Effector memory CD8-positive, alpha-beta T cell (primary cell): ENCODE results near the gene GRK5.
A peak's percentile ranks its signal among the peaks of the same experiment; 100 is the strongest.

ENCODE experiments used
- ATAC-seq: fragments of 150-1000 bp; cut with Tn5 transposase; replicated peaks from 2 replicates; pipeline ENCODE4 v1.10.0; 2021; ENCODE audit warnings: mild to moderate bottlenecking, moderate library complexity
- DNase-seq, 3 experiments: peaks; one replicate each; pipeline ENCODE4 v3.0.0; 2021
- H3K27ac Mint-ChIP-seq, 2 donors: one replicate each; pipeline ENCODE4 v1.8.0; 2022; ENCODE audit warnings: mild to moderate bottlenecking in 2 of 2, mixed read lengths in 2 of 2, moderate library complexity in 2 of 2
- H3K27me3 Mint-ChIP-seq, 2 donors: one replicate each; pipeline ENCODE4 v1.8.0; 2022; ENCODE audit warnings: mixed read lengths in 2 of 2
- H3K36me3 Mint-ChIP-seq: one replicate; pipeline ENCODE4 v1.8.0; 2022; ENCODE audit warnings: mild to moderate bottlenecking, moderate library complexity, mixed read lengths; ENCODE audit not compliant: insufficient read depth
- H3K4me1 Mint-ChIP-seq, 2 donors: one replicate each; pipeline ENCODE4 v1.8.0; 2022; ENCODE audit warnings: low read depth in 2 of 2, mixed read lengths in 2 of 2
- H3K4me3 Mint-ChIP-seq, 2 donors: one replicate each; pipeline ENCODE4 v1.8.0; 2022; ENCODE audit warnings: mild to moderate bottlenecking in 2 of 2, mixed read lengths in 2 of 2, moderate library complexity in 2 of 2
- H3K9me3 Mint-ChIP-seq, 2 donors: one replicate each; pipeline ENCODE4 v1.8.0; 2022; ENCODE audit warnings: mixed read lengths in 2 of 2

The GRK5 gene

GRCh38 chr10:119449760-119450461, 242.5 kb downstream of the GRK5 start:
- Mint-ChIP-seq H3K27me3 (no peaks in the 10 kb centered on the region), H3K9me3 (no peaks in the 10 kb centered on the region), H3K36me3 (peaks cover 26% of the 10 kb centered on the region), H3K4me3 (no peak overlapping the region), H3K27ac (peak overlapping the region; percentile 46 to 62), H3K4me1 (peaks cover 6 to 8% of the 10 kb centered on the region in 2 donors)
- DNase-seq (no peak), ATAC-seq (no peak)

DNA sequence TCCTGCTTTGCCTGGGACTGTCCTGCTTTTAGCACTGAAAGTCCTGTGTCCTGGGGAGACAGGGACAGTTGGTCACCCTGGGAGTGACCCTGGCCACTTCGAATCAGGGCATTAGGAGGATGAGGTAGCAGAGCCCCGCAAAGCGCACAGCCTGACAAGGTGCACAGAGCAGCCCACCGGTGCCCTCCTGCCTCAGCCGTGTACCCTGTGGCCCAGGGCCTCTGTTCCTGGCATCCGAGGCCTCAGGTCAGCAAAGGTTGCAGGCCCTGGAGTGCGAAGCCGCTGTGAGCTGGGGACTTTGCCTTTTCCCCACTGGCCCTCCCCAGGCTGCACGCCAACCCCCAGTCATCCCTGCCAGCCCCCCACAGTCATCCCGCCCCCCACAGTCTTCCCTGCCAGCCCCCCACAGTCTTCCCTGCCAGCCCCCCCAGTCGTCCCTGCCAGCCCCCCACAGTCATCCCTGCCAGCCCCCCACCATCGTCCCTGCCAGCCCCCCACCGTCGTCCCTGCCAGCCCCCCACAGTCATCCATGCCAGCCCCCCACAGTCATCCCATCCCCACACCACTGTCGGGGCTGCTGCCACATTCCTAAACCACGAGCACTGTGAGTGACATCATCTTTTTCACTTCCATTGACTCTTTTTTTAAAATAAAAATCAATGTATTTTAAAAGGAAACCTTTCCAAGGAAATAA, 243.4 kb downstream of the GRK5 start:
- Mint-ChIP-seq H3K27ac (no peak overlapping the region), H3K4me1 (peaks cover 4% of the 10 kb centered on the region in 2 donors), H3K4me3 (no peak overlapping the region), H3K27me3 (no peaks in the 10 kb centered on the region), H3K36me3 (peaks cover 21% of the 10 kb centered on the region), H3K9me3 (no peaks in the 10 kb centered on the region)
- DNase-seq: no peak
- ATAC-seq: no peak

GRCh38 chr10:119451300-119451896, 244.0 kb downstream of the GRK5 start:
- no peaks in the 10 kb centered on the region for H3K4me1 Mint-ChIP-seq
- ATAC-seq (no peak), DNase-seq (no peak)
- H3K27ac Mint-ChIP-seq: no peak overlapping the region
- H3K9me3 Mint-ChIP-seq: no peaks in the 10 kb centered on the region
- H3K36me3 Mint-ChIP-seq: peaks cover 19% of the 10 kb centered on the region
- H3K27me3 Mint-ChIP-seq: no peaks in the 10 kb centered on the region
- H3K4me3 Mint-ChIP-seq: no peak overlapping the region

- H3K4me1 Mint-ChIP-seq: no peaks in the 10 kb centered on the region
- no peak for DNase-seq
Observed at GRCh38 chr10:119452396-119452795, 245.0 kb downstream of the GRK5 start.

GRCh38 chr10:119453313-119453712, 245.9 kb downstream of the GRK5 start:
- Mint-ChIP-seq H3K27ac (no peak overlapping the region), H3K27me3 (no peaks in the 10 kb centered on the region), H3K4me1 (no peaks in the 10 kb centered on the region), H3K9me3 (no peaks in the 10 kb centered on the region), H3K4me3 (no peak overlapping the region), H3K36me3 (peaks cover 14% of the 10 kb centered on the region)
- ATAC-seq (no peak), DNase-seq (no peak)

More at GRCh38 chr10:119452396-119452795, 245.0 kb downstream of the GRK5 start:
- ATAC-seq: no peak
- H3K36me3 Mint-ChIP-seq: peaks cover 15% of the 10 kb centered on the region
- no peaks in the 10 kb centered on the region for H3K27me3 Mint-ChIP-seq
- H3K27ac Mint-ChIP-seq: no peak overlapping the region
- H3K9me3 Mint-ChIP-seq: no peaks in the 10 kb centered on the region
- no peak overlapping the region for H3K4me3 Mint-ChIP-seq

GRCh38 chr10:119454316-119454715, 246.9 kb downstream of the GRK5 start:
- no peak for ATAC-seq

DNA sequence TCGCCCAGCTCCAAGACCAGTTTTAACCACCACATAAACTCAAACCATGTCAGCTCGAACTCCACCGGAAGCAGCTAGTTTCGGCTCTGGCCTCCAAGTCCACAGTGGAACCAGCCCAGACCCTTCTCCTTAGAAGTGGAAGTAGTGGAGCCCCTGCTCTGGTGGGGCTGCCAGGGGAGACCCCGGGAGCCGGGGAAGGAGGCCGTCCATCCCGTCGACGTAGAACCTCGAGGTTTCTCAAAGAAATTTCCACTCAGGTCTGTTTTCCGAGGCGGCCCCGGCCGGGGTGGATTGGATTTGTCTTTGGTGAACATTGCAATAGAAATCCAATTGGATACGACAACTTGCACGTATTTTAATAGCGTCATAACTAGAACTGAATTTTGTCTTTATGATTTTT, 247.6 kb downstream of the GRK5 start:
- DNase-seq (no peak), ATAC-seq (no peak)
- no peak overlapping the region for H3K4me3 Mint-ChIP-seq
- H3K9me3 Mint-ChIP-seq: no peaks in the 10 kb centered on the region
- H3K36me3 Mint-ChIP-seq: peaks cover 11% of the 10 kb centered on the region
- no peaks in the 10 kb centered on the region for H3K27me3 Mint-ChIP-seq
- H3K27ac Mint-ChIP-seq: no peak overlapping the region
- H3K4me1 Mint-ChIP-seq: no peaks in the 10 kb centered on the region

More at GRCh38 chr10:119454316-119454715, 246.9 kb downstream of the GRK5 start:
- H3K4me1 Mint-ChIP-seq: no peaks in the 10 kb centered on the region
- H3K4me3 Mint-ChIP-seq: no peak overlapping the region
- H3K36me3 Mint-ChIP-seq: peaks cover 11% of the 10 kb centered on the region
- DNase-seq: no peak
- no peaks in the 10 kb centered on the region for H3K27me3 Mint-ChIP-seq
- H3K9me3 Mint-ChIP-seq: no peaks in the 10 kb centered on the region
- no peak overlapping the region for H3K27ac Mint-ChIP-seq

- no peaks in the 10 kb centered on the region for H3K9me3 Mint-ChIP-seq
- no peaks in the 10 kb centered on the region for H3K27me3 Mint-ChIP-seq
- H3K27ac Mint-ChIP-seq: no peak overlapping the region
- H3K36me3 Mint-ChIP-seq: peaks cover 11% of the 10 kb centered on the region
- ATAC-seq: no peak
- DNase-seq: no peak
- H3K4me1 Mint-ChIP-seq: peaks cover 2 to 3% of the 10 kb centered on the region in 2 donors
- no peak overlapping the region for H3K4me3 Mint-ChIP-seq
Observed at GRCh38 chr10:119455609-119456434, 248.5 kb downstream of the GRK5 start.

DNA sequence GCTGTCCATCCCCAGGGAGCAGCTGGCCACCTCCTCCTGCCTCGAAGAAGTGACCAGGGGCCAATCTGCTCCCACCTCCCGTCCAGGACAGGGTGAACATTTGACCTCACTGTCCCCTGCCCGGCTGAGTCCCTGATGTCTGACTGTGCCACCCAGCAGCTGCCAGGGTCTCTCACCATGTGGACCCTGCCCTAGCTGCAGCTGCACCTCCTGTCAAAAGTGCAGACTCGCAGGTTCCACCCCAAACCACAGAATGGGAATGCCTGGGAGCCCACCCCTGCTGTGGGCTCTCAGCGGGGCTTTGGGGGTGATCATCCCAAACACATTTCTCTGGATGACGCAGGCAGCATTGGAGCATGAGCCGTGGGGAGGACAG, 249.1 kb downstream of the GRK5 start:
- peaks cover 2 to 3% of the 10 kb centered on the region in 2 donors for H3K4me1 Mint-ChIP-seq
- ATAC-seq (no peak), DNase-seq (no peak)
- no peak overlapping the region for H3K27ac Mint-ChIP-seq
- no peak overlapping the region for H3K4me3 Mint-ChIP-seq
- peaks cover 11% of the 10 kb centered on the region for H3K36me3 Mint-ChIP-seq
- no peaks in the 10 kb centered on the region for H3K9me3 Mint-ChIP-seq
- H3K27me3 Mint-ChIP-seq: no peaks in the 10 kb centered on the region

DNA sequence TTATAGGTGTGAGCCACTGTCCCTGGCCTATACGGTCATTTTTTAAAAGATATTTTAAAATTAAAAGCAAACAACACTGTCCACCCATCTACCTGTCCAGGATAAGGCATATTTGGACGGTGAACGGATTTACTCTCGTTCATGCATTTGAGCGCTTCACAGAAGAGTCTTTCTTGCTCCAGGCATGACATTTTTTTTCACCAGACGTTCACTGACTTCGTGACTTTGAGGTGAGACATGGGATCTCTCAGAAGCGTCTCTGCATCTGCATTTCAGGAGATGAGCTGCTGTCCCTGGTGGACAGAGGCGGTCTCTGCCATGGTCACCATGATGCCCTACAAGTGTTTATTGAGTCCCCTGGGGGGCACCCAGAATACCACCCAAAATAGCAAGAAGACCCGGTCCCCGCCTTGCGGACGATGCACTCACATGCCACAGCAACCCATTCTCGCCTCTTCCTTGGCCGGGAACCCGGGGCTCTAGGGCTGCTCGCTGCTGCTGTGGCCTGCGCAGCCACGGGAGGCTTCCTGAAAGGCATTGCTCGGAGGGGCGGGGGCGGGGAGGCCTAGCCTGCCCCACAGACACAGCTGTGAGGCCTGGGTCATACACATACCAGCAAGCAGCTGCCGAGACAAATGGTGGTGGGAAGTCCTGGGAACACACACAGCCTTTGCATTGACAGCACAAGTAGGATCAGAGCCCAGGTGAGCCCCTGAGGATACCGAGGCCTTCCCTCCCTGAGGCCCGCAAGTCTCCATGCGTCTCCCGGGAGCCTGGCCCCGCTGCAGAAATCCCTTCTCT, 250.8 kb downstream of the GRK5 start:
- DNase-seq: no peak
- no peak for ATAC-seq
- H3K9me3 Mint-ChIP-seq: peaks cover 0 to 3% of the 10 kb centered on the region in 2 donors
- H3K27me3 Mint-ChIP-seq: peaks cover 8 to 13% of the 10 kb centered on the region in 2 donors
- peaks cover 3 to 4% of the 10 kb centered on the region in 2 donors for H3K4me1 Mint-ChIP-seq
- H3K27ac Mint-ChIP-seq: peak overlapping the region in 1 of 2 donors; percentile 59
- peaks cover 11% of the 10 kb centered on the region for H3K36me3 Mint-ChIP-seq
- H3K4me3 Mint-ChIP-seq: no peak overlapping the region

- H3K4me1 Mint-ChIP-seq: peaks cover 3 to 4% of the 10 kb centered on the region in 2 donors
Observed at GRCh38 chr10:119459681-119460340, 252.4 kb downstream of the GRK5 start.

More at GRCh38 chr10:119459681-119460340, 252.4 kb downstream of the GRK5 start:
- no peak for ATAC-seq
- H3K9me3 Mint-ChIP-seq: peaks cover 0 to 7% of the 10 kb centered on the region in 2 donors
- DNase-seq: no peak
- H3K27ac Mint-ChIP-seq: peak overlapping the region in 1 of 2 donors; percentile 44
- peaks cover 2% of the 10 kb centered on the region for H3K36me3 Mint-ChIP-seq
- H3K27me3 Mint-ChIP-seq: peaks cover 8 to 18% of the 10 kb centered on the region in 2 donors
- no peak overlapping the region for H3K4me3 Mint-ChIP-seq
